Natural killer cell (primary cell): ENCODE data around the gene RIPK1. TPM values are rescaled to one million over a fixed set of nuclear protein-coding genes. Genes with fewer than 3 reads are reported as not detected.
"Not testable (repeated sequence)": the region's sequence is repeated elsewhere in the genome, so short reads cannot be mapped to it uniquely, and the experiment has no call there.

ENCODE experiments used
- ATAC-seq, 3 donors: fragments of 150-1000 bp in 2 of 3; fragments of 200-7000 bp in 1 of 3; cut with Tn5 transposase; 1 replicate in 1 of 3; 2 replicates in 2 of 3; pipeline ENCODE4 v1.10.0; 2021; ENCODE audit warnings: mild to moderate bottlenecking in 2 of 3, moderate library complexity in 2 of 3
- DNase-seq, 2 donors: peaks; one replicate each; pipeline versions ENCODE4 v3.0.0 to v3.0.0-alpha.2; 2013 to 2021; ENCODE audit warnings: mixed read lengths in 1 of 2
- H3K27ac ChIP-seq: one replicate; pipeline ENCODE4 v1.5.1; 2013; ENCODE audit warnings: mild to moderate bottlenecking, low read length
- H3K27me3 ChIP-seq: one replicate; pipeline ENCODE4 v1.6.1; 2013; ENCODE audit warnings: low read length; ENCODE audit not compliant: control insufficient read depth, insufficient read depth
- H3K36me3 ChIP-seq: one replicate; pipeline ENCODE4 v1.6.1; 2013; ENCODE audit warnings: low read length; ENCODE audit not compliant: control insufficient read depth, insufficient read depth
- H3K4me1 ChIP-seq: one replicate; pipeline ENCODE4 v1.6.1; 2013; ENCODE audit warnings: low read length; ENCODE audit not compliant: control insufficient read depth, insufficient read depth
- H3K4me3 ChIP-seq: one replicate; pipeline ENCODE4 v1.5.1; 2013; ENCODE audit warnings: low read length
- H3K9me3 ChIP-seq: one replicate; pipeline ENCODE4 v1.6.1; 2013; ENCODE audit warnings: low read length; ENCODE audit not compliant: control insufficient read depth, insufficient read depth
- H3K27ac Mint-ChIP-seq, 2 donors: one replicate each; pipeline ENCODE4 v1.8.0; 2022; ENCODE audit warnings: mild to moderate bottlenecking in 2 of 2, mixed read lengths in 2 of 2, moderate library complexity in 1 of 2
- H3K27me3 Mint-ChIP-seq, 2 donors: one replicate each; pipeline ENCODE4 v1.8.0; 2022; ENCODE audit warnings: low read depth in 2 of 2, mixed read lengths in 2 of 2
- H3K36me3 Mint-ChIP-seq: one replicate; pipeline ENCODE4 v1.8.0; 2022; ENCODE audit warnings: mixed read lengths
- H3K4me1 Mint-ChIP-seq, 2 donors: one replicate each; pipeline ENCODE4 v1.8.0; 2022; ENCODE audit warnings: mixed read lengths in 2 of 2
- H3K4me3 Mint-ChIP-seq: one replicate; pipeline ENCODE4 v1.8.0; 2022; ENCODE audit warnings: mild to moderate bottlenecking, moderate library complexity, mixed read lengths
- H3K9me3 Mint-ChIP-seq, 2 donors: one replicate each; pipeline ENCODE4 v1.8.0; 2022; ENCODE audit warnings: mixed read lengths in 2 of 2
- WGBS: methylation state at CpG from one replicate; pipeline ENCODE4 v1.1.7; 2013; ENCODE audit warnings: missing lambda C conversion rate; ENCODE audit not compliant: insufficient coverage; 5-methylcytosine and 5-hydroxymethylcytosine counted together
- intact Hi-C: fragments of 100-400 bp; cut with micrococcal nuclease; formaldehyde crosslinking; loops from one replicate; pipeline ENCODE4 v1.14.2; 2022
- total RNA-seq, 4 donors: library from RNA; stranded (reverse); fragments of 120-200 nt in 1 of 4; gene quantifications; one replicate each; pipeline versions ENCODE4 v1.2.3 to v1.2.4, GENCODE V29; 2013 to 2022
- TF ChIP-seq, protein P1 (sequence below): fragments of 200-600 bp; IDR thresholded peaks from one replicate; pipeline ENCODE4 v1.8.0; 2022; ENCODE audit warnings: antibody characterized with exemption

Gene RIPK1
- total RNA-seq, 3 donors from 2014 or later (not counting 1 experiment from before 2014, with no cell fraction given) = 30.9 to 44.8 (median 34.5) TPM

- peak overlapping the region; percentile 2 to 4 for H3K27ac Mint-ChIP-seq
- Histone ChIP-seq H3K9me3 (no peaks in the 10 kb centered on the region), H3K36me3 (peaks cover 20% of the 10 kb centered on the region), H3K4me3 (no peak overlapping the region), H3K4me1 (peaks cover 45% of the 10 kb centered on the region), H3K27me3 (no peaks in the 10 kb centered on the region), H3K27ac (no peak overlapping the region)
- no peaks in the 10 kb centered on the region for H3K9me3 Mint-ChIP-seq
- H3K36me3 Mint-ChIP-seq = no peaks in the 10 kb centered on the region
- TF ChIP-seq, protein P1, sequence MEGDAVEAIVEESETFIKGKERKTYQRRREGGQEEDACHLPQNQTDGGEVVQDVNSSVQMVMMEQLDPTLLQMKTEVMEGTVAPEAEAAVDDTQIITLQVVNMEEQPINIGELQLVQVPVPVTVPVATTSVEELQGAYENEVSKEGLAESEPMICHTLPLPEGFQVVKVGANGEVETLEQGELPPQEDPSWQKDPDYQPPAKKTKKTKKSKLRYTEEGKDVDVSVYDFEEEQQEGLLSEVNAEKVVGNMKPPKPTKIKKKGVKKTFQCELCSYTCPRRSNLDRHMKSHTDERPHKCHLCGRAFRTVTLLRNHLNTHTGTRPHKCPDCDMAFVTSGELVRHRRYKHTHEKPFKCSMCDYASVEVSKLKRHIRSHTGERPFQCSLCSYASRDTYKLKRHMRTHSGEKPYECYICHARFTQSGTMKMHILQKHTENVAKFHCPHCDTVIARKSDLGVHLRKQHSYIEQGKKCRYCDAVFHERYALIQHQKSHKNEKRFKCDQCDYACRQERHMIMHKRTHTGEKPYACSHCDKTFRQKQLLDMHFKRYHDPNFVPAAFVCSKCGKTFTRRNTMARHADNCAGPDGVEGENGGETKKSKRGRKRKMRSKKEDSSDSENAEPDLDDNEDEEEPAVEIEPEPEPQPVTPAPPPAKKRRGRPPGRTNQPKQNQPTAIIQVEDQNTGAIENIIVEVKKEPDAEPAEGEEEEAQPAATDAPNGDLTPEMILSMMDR = no peak
- WGBS = 99% methylated on average over 9 of the region's 11 CpGs
- no peak for ATAC-seq
- H3K27me3 Mint-ChIP-seq = no peaks in the 10 kb centered on the region
- peaks cover 65 to 68% of the 10 kb centered on the region in 2 donors for H3K4me1 Mint-ChIP-seq
- no peak overlapping the region for H3K4me3 Mint-ChIP-seq
- no peak for DNase-seq
- intact Hi-C loops = no loop called here
Observed at GRCh38 chr6:3073382-3073781, 5.1 kb downstream of the RIPK1 start.

- TF ChIP-seq, protein P1 = no peak
- H3K27me3 Mint-ChIP-seq = no peaks in the 10 kb centered on the region
- H3K36me3 ChIP-seq = peaks cover 42% of the 10 kb centered on the region
- H3K4me3 ChIP-seq = no peak overlapping the region
- H3K4me3 Mint-ChIP-seq = peak overlapping the region; percentile 74
- no peaks in the 10 kb centered on the region for H3K27me3 ChIP-seq
- H3K9me3 ChIP-seq = no peaks in the 10 kb centered on the region
- peaks cover 57 to 64% of the 10 kb centered on the region in 2 donors for H3K4me1 Mint-ChIP-seq
- peak overlapping the region; percentile 16 for H3K27ac ChIP-seq
- ATAC-seq (peak in 1 of 3 donors; percentile 27), DNase-seq (no peak)
- peaks cover 30% of the 10 kb centered on the region for H3K4me1 ChIP-seq
- peak overlapping the region; percentile 62 to 63 for H3K27ac Mint-ChIP-seq
- WGBS = 36% methylated on average over 4 of the region's 4 CpGs
- intact Hi-C loops = no loop called here
- H3K36me3 Mint-ChIP-seq = no peaks in the 10 kb centered on the region
- no peaks in the 10 kb centered on the region for H3K9me3 Mint-ChIP-seq
Observed at GRCh38 chr6:3075772-3076113, 7.4 kb downstream of the RIPK1 start.

GRCh38 chr6:3076320-3076719 is 8.0 kb downstream of the RIPK1 start:
- Histone ChIP-seq H3K27me3 (no peaks in the 10 kb centered on the region), H3K36me3 (peaks cover 48% of the 10 kb centered on the region), H3K4me3 (no peak overlapping the region), H3K9me3 (no peaks in the 10 kb centered on the region), H3K27ac (peak overlapping the region; percentile 16), H3K4me1 (peaks cover 30% of the 10 kb centered on the region)
- TF ChIP-seq, protein P1 = no peak
- WGBS = 89% methylated on average over 2 of the region's 3 CpGs
- no peaks in the 10 kb centered on the region for H3K9me3 Mint-ChIP-seq
- no peaks in the 10 kb centered on the region for H3K27me3 Mint-ChIP-seq
- H3K4me1 Mint-ChIP-seq = peaks cover 51 to 59% of the 10 kb centered on the region in 2 donors
- H3K4me3 Mint-ChIP-seq = peak overlapping the region; percentile 74
- no peaks in the 10 kb centered on the region for H3K36me3 Mint-ChIP-seq
- ATAC-seq = no peak
- intact Hi-C loops = no loop called here
- no peak for DNase-seq
- H3K27ac Mint-ChIP-seq = peak overlapping the region; percentile 62 to 63

DNA sequence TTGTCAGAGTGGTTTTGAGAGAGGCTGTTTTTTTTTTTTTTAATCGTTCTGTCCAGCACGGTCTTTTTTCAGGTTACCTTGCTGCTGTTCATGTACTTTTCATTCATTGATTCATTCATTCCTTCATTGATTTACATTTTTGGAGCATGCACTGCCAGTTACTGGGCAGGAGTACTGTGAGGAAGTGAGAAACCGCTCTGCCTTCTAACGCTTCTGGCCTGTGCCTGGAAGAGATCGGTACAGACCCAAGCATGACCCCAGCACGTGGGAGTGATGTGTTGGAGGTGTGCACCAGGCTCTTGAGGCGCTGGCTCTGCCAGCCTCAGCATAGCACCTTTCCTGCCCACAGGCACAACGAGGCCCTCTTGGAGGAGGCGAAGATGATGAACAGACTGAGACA is 9.1 kb downstream of the RIPK1 start:
- intact Hi-C loops = no loop called here
- Histone ChIP-seq H3K9me3 (no peaks in the 10 kb centered on the region), H3K4me1 (peaks cover 30% of the 10 kb centered on the region), H3K27ac (no peak overlapping the region), H3K4me3 (no peak overlapping the region), H3K36me3 (peaks cover 52% of the 10 kb centered on the region), H3K27me3 (no peaks in the 10 kb centered on the region)
- H3K4me1 Mint-ChIP-seq = peaks cover 53 to 54% of the 10 kb centered on the region in 2 donors
- no peaks in the 10 kb centered on the region for H3K27me3 Mint-ChIP-seq
- no peak for ATAC-seq
- H3K9me3 Mint-ChIP-seq = no peaks in the 10 kb centered on the region
- peaks cover 4% of the 10 kb centered on the region for H3K36me3 Mint-ChIP-seq
- whole genome bisulfite sequencing = 79% methylated on average over 7 of the region's 9 CpGs
- H3K27ac Mint-ChIP-seq = peak overlapping the region; percentile 56 to 62
- TF ChIP-seq, protein P1 = no peak
- no peak overlapping the region for H3K4me3 Mint-ChIP-seq
- DNase-seq = no peak

GRCh38 chr6:3078952-3079351 is 10.7 kb downstream of the RIPK1 start:
- H3K27ac Mint-ChIP-seq = peak overlapping the region in 1 of 2 donors; percentile 27
- ATAC-seq, H3K4me3 ChIP-seq, intact Hi-C loops, H3K27me3 ChIP-seq, H3K27me3 Mint-ChIP-seq, H3K27ac ChIP-seq, H3K9me3 ChIP-seq, H3K4me3 Mint-ChIP-seq, H3K9me3 Mint-ChIP-seq, DNase-seq: not testable (repeated sequence)
- peaks cover 43 to 55% of the 10 kb centered on the region in 2 donors for H3K4me1 Mint-ChIP-seq
- peaks cover 17% of the 10 kb centered on the region for H3K36me3 Mint-ChIP-seq
- 97% methylated on average over 8 of the region's 8 CpGs for WGBS
- H3K4me1 ChIP-seq = peaks cover 30% of the 10 kb centered on the region
- H3K36me3 ChIP-seq = peaks cover 64% of the 10 kb centered on the region
